Activated CD8-positive, alpha-beta memory T cell treated with anti-CD3 and anti-CD28 coated beads, Interleukin-2, amount 50 U/mL, for 24 hours (primary cell): Measurements from ENCODE around the gene USP9X.
"Not testable (repeated sequence)": the region's sequence is repeated elsewhere in the genome, so short reads cannot be mapped to it uniquely, and the experiment has no call there.

ENCODE experiments used
- DNase-seq: peaks from one replicate; pipeline ENCODE4 v3.0.0-alpha.2; 2020; ENCODE audit errors: extremely low read depth

USP9X gene

DNA sequence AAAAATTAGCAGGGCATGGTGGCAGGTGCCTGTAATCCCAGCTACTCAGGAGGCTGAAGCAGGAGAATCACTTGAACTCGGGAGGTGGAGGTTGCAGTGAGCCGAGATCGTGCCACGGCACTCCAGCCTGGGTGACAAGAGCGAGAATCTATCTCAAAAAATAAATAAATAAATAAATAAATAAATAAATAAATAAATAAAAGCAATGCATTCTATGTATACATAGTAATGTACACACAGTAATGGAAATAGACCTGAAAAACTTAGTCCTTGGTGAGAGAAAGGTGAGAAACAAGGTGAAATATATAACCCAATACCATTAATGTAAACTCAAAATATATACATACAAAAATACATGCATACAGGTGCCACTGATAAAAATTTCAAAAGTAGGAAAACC is 197.1 kb downstream of the USP9X start:
- not testable (repeated sequence) for DNase-seq

DNA sequence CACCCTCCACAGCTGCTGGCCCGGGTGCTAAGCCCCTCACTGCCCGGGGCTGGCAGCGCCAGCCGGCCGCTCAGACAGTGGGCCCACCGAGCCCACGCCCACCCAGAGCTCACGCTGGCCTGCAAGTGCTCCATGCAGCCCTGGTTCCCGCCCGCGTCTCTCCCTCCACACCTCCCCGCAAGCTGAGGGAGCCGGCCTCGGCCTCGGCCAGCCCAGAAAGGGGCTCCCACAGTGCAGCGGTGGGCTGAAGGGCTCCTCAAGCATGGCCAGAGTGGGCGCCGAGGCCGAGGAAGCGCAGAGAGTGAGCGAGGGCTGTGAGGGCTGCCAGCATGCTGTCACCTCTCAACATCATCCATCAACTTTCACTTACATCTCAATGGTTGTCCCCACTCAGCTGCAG is 200.7 kb downstream of the USP9X start:
- DNase-seq = not testable (repeated sequence)
